ENCODE data around the gene TMEM205. TPM values are rescaled to one million over a fixed set of nuclear protein-coding genes. Genes with fewer than 3 reads are reported as not detected.
"Not testable (repeated sequence)": the region's sequence is repeated elsewhere in the genome, so short reads cannot be mapped to it uniquely, and the experiment has no call there.

TMEM205 gene
- total RNA-seq (63.8 TPM), polyA plus RNA-seq (144 TPM)

GRCh38 chr19:11346104-11346940, at the start of gene TMEM205, which contains the start of gene CCDC159:
Gene TMEM205 (minus strand): TSS chr19:11346268. CDS start chr19:11345619, 649 bp downstream.
Gene CCDC159 (plus strand): TSS chr19:11346519. CDS start chr19:11346607, 88 bp downstream.
- WGBS: under 1% methylated on average over 50 of the region's 50 CpGs
- Histone ChIP-seq H3K36me3 (ENCODE audit: insufficient read depth) (no peaks in the 10 kb centered on the region), H3K4me1 (ENCODE audit: insufficient read depth) (no peaks in the 10 kb centered on the region), H3K27ac (ENCODE audit: low read depth) (peak within 1 kb of the TSS; percentile 76), H3K4me3 (ENCODE audit: low read depth, low read length) (peak within 1 kb of the TSS; percentile 55)
- DNase-seq (ENCODE audit: extremely low spot score): peak; percentile 99

- no peak for DNase-seq (ENCODE audit: extremely low spot score)
- Histone ChIP-seq H3K4me1 (ENCODE audit: insufficient read depth) (no peaks in the 10 kb centered on the region), H3K4me3 (ENCODE audit: low read depth, low read length) (no peak overlapping the region), H3K27ac (ENCODE audit: low read depth) (no peak overlapping the region), H3K36me3 (ENCODE audit: insufficient read depth) (no peaks in the 10 kb centered on the region)
- 72% methylated on average over 4 of the region's 4 CpGs for WGBS
Measured at GRCh38 chr19:11390933-11391680, 45.0 kb upstream of the TMEM205 start.

- 90% methylated on average over 2 of the region's 2 CpGs for WGBS
- H3K4me1 ChIP-seq (ENCODE audit: insufficient read depth): no peaks in the 10 kb centered on the region
- H3K4me3 ChIP-seq (ENCODE audit: low read depth, low read length): no peak overlapping the region
- no peak overlapping the region for H3K27ac ChIP-seq (ENCODE audit: low read depth)
- H3K36me3 ChIP-seq (ENCODE audit: insufficient read depth): no peaks in the 10 kb centered on the region
- no peak for DNase-seq (ENCODE audit: extremely low spot score)
Measured at GRCh38 chr19:11390359-11390758, 44.3 kb upstream of the TMEM205 start.

- DNase-seq (ENCODE audit: extremely low spot score): no peak
- H3K4me1 ChIP-seq (ENCODE audit: insufficient read depth): no peaks in the 10 kb centered on the region
- WGBS: 76% methylated on average over 19 of the region's 19 CpGs
- H3K27ac ChIP-seq (ENCODE audit: low read depth): no peak overlapping the region
- H3K4me3 ChIP-seq (ENCODE audit: low read depth, low read length): no peak overlapping the region
- H3K36me3 ChIP-seq (ENCODE audit: insufficient read depth): no peaks in the 10 kb centered on the region
Measured at GRCh38 chr19:11387162-11388034, 41.3 kb upstream of the TMEM205 start.

GRCh38 chr19:11384778-11385129, 38.7 kb upstream of the TMEM205 start:
- H3K27ac ChIP-seq (ENCODE audit: low read depth): no peak overlapping the region
- no peaks in the 10 kb centered on the region for H3K4me1 ChIP-seq (ENCODE audit: insufficient read depth)
- DNase-seq (ENCODE audit: extremely low spot score): no peak
- 82% methylated on average over 5 of the region's 5 CpGs for WGBS
- H3K36me3 ChIP-seq (ENCODE audit: insufficient read depth): no peaks in the 10 kb centered on the region
- H3K4me3 ChIP-seq (ENCODE audit: low read depth, low read length): no peak overlapping the region

- Histone ChIP-seq H3K4me1 (ENCODE audit: insufficient read depth) (no peaks in the 10 kb centered on the region), H3K27ac (ENCODE audit: low read depth) (no peak overlapping the region), H3K4me3 (ENCODE audit: low read depth, low read length) (peak overlapping the region; percentile 1), H3K36me3 (ENCODE audit: insufficient read depth) (no peaks in the 10 kb centered on the region)
- DNase-seq (ENCODE audit: extremely low spot score): no peak
- under 1% methylated on average over 9 of the region's 9 CpGs for WGBS
Measured at GRCh38 chr19:11383706-11384048, 37.6 kb upstream of the TMEM205 start.

- no peak overlapping the region for H3K27ac ChIP-seq (ENCODE audit: low read depth)
Measured at GRCh38 chr19:11382898-11383705, 37.0 kb upstream of the TMEM205 start.

GRCh38 chr19:11380653-11381537, 34.8 kb upstream of the TMEM205 start:
- Histone ChIP-seq H3K36me3 (ENCODE audit: insufficient read depth) (no peaks in the 10 kb centered on the region), H3K4me3 (ENCODE audit: low read depth, low read length) (peak overlapping the region; percentile 46), H3K4me1 (ENCODE audit: insufficient read depth) (peaks cover 2% of the 10 kb centered on the region), H3K27ac (ENCODE audit: low read depth) (peak overlapping the region; percentile 72)
- peak; percentile 94 for DNase-seq (ENCODE audit: extremely low spot score)
- under 1% methylated on average over 54 of the region's 54 CpGs for WGBS

More at GRCh38 chr19:11382898-11383705, 37.0 kb upstream of the TMEM205 start:
- under 1% methylated on average over 65 of the region's 65 CpGs for WGBS
- peak overlapping the region; percentile 1 for H3K4me3 ChIP-seq (ENCODE audit: low read depth, low read length)
- DNase-seq (ENCODE audit: extremely low spot score): no peak
- no peaks in the 10 kb centered on the region for H3K4me1 ChIP-seq (ENCODE audit: insufficient read depth)
- no peaks in the 10 kb centered on the region for H3K36me3 ChIP-seq (ENCODE audit: insufficient read depth)

- no peak overlapping the region for H3K4me3 ChIP-seq (ENCODE audit: low read depth, low read length)
- no peak overlapping the region for H3K27ac ChIP-seq (ENCODE audit: low read depth)
- H3K36me3 ChIP-seq (ENCODE audit: insufficient read depth): no peaks in the 10 kb centered on the region
- peaks cover 2% of the 10 kb centered on the region for H3K4me1 ChIP-seq (ENCODE audit: insufficient read depth)
- 92% methylated on average over 7 of the region's 7 CpGs for WGBS
- no peak for DNase-seq (ENCODE audit: extremely low spot score)
Measured at GRCh38 chr19:11379857-11380350, 33.8 kb upstream of the TMEM205 start.

GRCh38 chr19:11379269-11379845, 33.3 kb upstream of the TMEM205 start:
- not testable (repeated sequence) for H3K36me3 ChIP-seq (ENCODE audit: insufficient read depth); H3K4me1 ChIP-seq (ENCODE audit: insufficient read depth); H3K4me3 ChIP-seq (ENCODE audit: low read depth, low read length); H3K27ac ChIP-seq (ENCODE audit: low read depth); DNase-seq (ENCODE audit: extremely low spot score)
- 88% methylated on average over 14 of the region's 14 CpGs for WGBS

- Histone ChIP-seq H3K27ac (ENCODE audit: low read depth) (no peak overlapping the region), H3K4me1 (ENCODE audit: insufficient read depth) (peaks cover 2% of the 10 kb centered on the region), H3K4me3 (ENCODE audit: low read depth, low read length) (no peak overlapping the region), H3K36me3 (ENCODE audit: insufficient read depth) (no peaks in the 10 kb centered on the region)
- no peak for DNase-seq (ENCODE audit: extremely low spot score)
- WGBS: 44% methylated on average over 8 of the region's 8 CpGs
Measured at GRCh38 chr19:11378319-11379189, 32.5 kb upstream of the TMEM205 start.
